ENCODE measurements around the gene LRRC74A. TPM values are rescaled to one million over a fixed set of nuclear protein-coding genes. Genes with fewer than 3 reads are reported as not detected.

The LRRC74A gene
- polyA plus RNA-seq, 1 experiment: not detected

- no peaks in the 10 kb centered on the region for H3K9me3 ChIP-seq (ENCODE audit: control insufficient read depth, insufficient read depth, low read length)
- peaks cover 28% of the 10 kb centered on the region for H3K27me3 ChIP-seq (ENCODE audit: control insufficient read depth, insufficient read depth, low read length)
- no peak for TF ChIP-seq CTCF (IDR thresholded peaks at IDR 0.05; ENCODE audit: low read depth, low read length)
- DNase-seq (ENCODE audit: low read depth, low spot score): no peak
- H3K27ac ChIP-seq (ENCODE audit: low read depth, low read length): no peak overlapping the region
- no peak overlapping the region for H3K4me3 ChIP-seq (ENCODE audit: low read depth, low read length)
- POLR2A ChIA-PET: interaction anchor here (1.1 kb wide), 1 partner anchor 141 kb away, joined by 4 read pairs; no protein-coding TSS in a partner anchor
- CTCF ChIA-PET: interaction anchor here (1.0 kb wide), 1 partner anchor 119 kb away, joined by 3 read pairs; no protein-coding TSS in a partner anchor
These were observed 2.8 kb downstream of the LRRC74A start for GRCh38 chr14:76829013-76829365.

GRCh38 chr14:76829650-76830421 is 3.6 kb downstream of the LRRC74A start:
- POLR2A ChIA-PET: interaction anchor here (1.1 kb wide), 1 partner anchor 140 kb away, joined by 4 read pairs; no protein-coding TSS in a partner anchor
- no peak for DNase-seq (ENCODE audit: low read depth, low spot score)
- Histone ChIP-seq H3K27ac (ENCODE audit: low read depth, low read length) (no peak overlapping the region), H3K9me3 (ENCODE audit: control insufficient read depth, insufficient read depth, low read length) (no peaks in the 10 kb centered on the region), H3K4me3 (ENCODE audit: low read depth, low read length) (no peak overlapping the region), H3K27me3 (ENCODE audit: control insufficient read depth, insufficient read depth, low read length) (peaks cover 33% of the 10 kb centered on the region)
- CTCF ChIA-PET: no interaction called here
- TF ChIP-seq CTCF (IDR thresholded peaks at IDR 0.05; ENCODE audit: low read depth, low read length): no peak

GRCh38 chr14:76830556-76830955 is 4.3 kb downstream of the LRRC74A start:
- POLR2A ChIA-PET: no interaction called here
- CTCF ChIA-PET: no interaction called here
- no peak for TF ChIP-seq CTCF (IDR thresholded peaks at IDR 0.05; ENCODE audit: low read depth, low read length)

GRCh38 chr14:76832503-76832988 is 6.3 kb downstream of the LRRC74A start:
- no peak for TF ChIP-seq CTCF (IDR thresholded peaks at IDR 0.05; ENCODE audit: low read depth, low read length)
- no peak overlapping the region for H3K4me3 ChIP-seq (ENCODE audit: low read depth, low read length)
- ChIA-PET POLR2A (interaction anchor here (0.6 kb wide), 1 partner anchor 59 kb away, joined by 3 read pairs; no protein-coding TSS in a partner anchor), CTCF (interaction anchor here (1.9 kb wide), 1 partner anchor 123 kb away, joined by 5 read pairs; no protein-coding TSS in a partner anchor)
- DNase-seq (ENCODE audit: low read depth, low spot score): no peak
- H3K27me3 ChIP-seq (ENCODE audit: control insufficient read depth, insufficient read depth, low read length): peaks cover 33% of the 10 kb centered on the region
- no peaks in the 10 kb centered on the region for H3K9me3 ChIP-seq (ENCODE audit: control insufficient read depth, insufficient read depth, low read length)
- no peak overlapping the region for H3K27ac ChIP-seq (ENCODE audit: low read depth, low read length)

More at GRCh38 chr14:76830556-76830955, 4.3 kb downstream of the LRRC74A start:
- DNase-seq (ENCODE audit: low read depth, low spot score): no peak
- Histone ChIP-seq H3K27ac (ENCODE audit: low read depth, low read length) (no peak overlapping the region), H3K4me3 (ENCODE audit: low read depth, low read length) (no peak overlapping the region), H3K27me3 (ENCODE audit: control insufficient read depth, insufficient read depth, low read length) (peaks cover 35% of the 10 kb centered on the region), H3K9me3 (ENCODE audit: control insufficient read depth, insufficient read depth, low read length) (no peaks in the 10 kb centered on the region)

GRCh38 chr14:76833011-76833410 is 6.8 kb downstream of the LRRC74A start:
- no peak for TF ChIP-seq CTCF (IDR thresholded peaks at IDR 0.05; ENCODE audit: low read depth, low read length)
- peaks cover 34% of the 10 kb centered on the region for H3K27me3 ChIP-seq (ENCODE audit: control insufficient read depth, insufficient read depth, low read length)
- no peak for DNase-seq (ENCODE audit: low read depth, low spot score)

More at GRCh38 chr14:76833011-76833410, 6.8 kb downstream of the LRRC74A start:
- ChIA-PET POLR2A (no interaction called here), CTCF (interaction anchor here (1.9 kb wide), 1 partner anchor 123 kb away, joined by 5 read pairs; no protein-coding TSS in a partner anchor)
- Histone ChIP-seq H3K9me3 (ENCODE audit: control insufficient read depth, insufficient read depth, low read length) (no peaks in the 10 kb centered on the region), H3K27ac (ENCODE audit: low read depth, low read length) (no peak overlapping the region), H3K4me3 (ENCODE audit: low read depth, low read length) (no peak overlapping the region)

Data from AG04450 (cell line).